CD4-positive, alpha-beta T cell treated with Interleukin-6 for 4 hours (primary cell): ENCODE data around the gene FGF19.
"Not testable (repeated sequence)": the region's sequence is repeated elsewhere in the genome, so short reads cannot be mapped to it uniquely, and the experiment has no call there.

Source experiments
- DNase-seq: peaks from one replicate; pipeline ENCODE4 v3.0.0-alpha.2; 2020; ENCODE audit warnings: mixed read lengths

FGF19 gene

DNA sequence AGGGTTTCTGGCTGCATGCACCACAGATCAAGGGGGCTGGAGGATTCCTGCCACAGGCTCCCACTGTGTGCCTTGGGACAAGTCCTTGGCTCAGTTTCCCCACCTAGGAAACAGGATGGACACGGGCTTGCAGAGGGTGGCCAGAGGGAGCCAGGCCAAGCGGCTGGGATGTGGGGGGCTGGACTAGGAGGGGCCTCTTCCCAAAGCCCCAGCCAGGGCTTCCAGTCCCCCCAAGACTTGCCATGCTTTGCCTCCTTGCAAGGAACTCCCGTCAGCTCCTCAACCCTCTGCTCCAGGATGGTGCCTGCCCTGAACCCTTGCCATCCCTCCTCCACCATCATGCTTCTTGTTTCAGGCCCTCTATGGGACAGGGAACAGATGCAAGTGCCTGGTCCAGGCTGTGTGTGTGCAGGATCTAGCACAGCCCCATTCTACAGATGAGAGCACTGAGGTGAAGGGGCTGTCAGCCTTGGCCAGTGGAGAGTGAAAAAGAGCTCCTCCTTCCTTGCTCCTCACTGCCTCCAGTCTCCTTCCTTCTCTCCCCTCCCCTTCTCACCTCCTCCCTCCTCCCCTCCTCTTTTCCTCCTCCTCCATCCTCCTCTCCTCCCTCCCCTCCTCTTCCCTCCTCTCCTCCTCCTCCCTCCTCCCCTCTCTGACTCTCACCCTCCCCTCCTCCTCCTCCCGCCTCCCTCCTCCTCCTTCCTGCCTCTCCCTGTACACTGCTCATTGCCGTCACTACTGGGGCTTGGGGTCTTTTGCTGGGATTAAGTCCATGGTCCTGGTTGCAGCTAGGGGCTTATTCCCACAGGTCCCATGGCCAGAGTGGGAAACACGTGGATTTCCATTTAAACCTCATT is 13.3 kb upstream of the FGF19 start:
- DNase-seq: no peak

- no peak for DNase-seq
Measured at GRCh38 chr11:69716099-69716498, 12.3 kb upstream of the FGF19 start.

DNA sequence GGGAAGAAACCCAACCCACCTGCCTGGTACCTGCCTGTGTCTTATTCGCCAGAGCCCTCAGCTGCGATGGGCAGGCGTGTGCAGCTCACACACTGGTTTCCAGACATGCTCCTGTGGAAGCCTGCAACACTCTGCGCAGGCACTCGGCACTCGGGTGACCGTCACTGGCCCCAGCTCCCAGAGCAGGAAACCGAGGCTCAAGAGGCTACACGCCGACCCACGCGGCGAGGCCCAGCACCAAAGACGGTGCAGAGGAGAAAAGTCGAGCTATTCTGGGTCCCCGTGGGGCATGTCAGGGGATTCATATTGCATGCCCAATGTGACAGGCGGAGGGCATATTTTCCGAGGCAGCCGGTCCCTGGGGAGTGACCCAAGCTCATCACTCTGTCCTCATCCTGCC is 11.6 kb upstream of the FGF19 start:
- DNase-seq: no peak

GRCh38 chr11:69711822-69712801 is 8.3 kb upstream of the FGF19 start:
- peak; percentile 39 for DNase-seq

GRCh38 chr11:69708736-69709401 is 5.0 kb upstream of the FGF19 start:
- DNase-seq: no peak

GRCh38 chr11:69707176-69707575 is 3.4 kb upstream of the FGF19 start:
- DNase-seq: no peak

GRCh38 chr11:69705901-69706787 is 2.3 kb upstream of the FGF19 start:
- DNase-seq: no peak

DNA sequence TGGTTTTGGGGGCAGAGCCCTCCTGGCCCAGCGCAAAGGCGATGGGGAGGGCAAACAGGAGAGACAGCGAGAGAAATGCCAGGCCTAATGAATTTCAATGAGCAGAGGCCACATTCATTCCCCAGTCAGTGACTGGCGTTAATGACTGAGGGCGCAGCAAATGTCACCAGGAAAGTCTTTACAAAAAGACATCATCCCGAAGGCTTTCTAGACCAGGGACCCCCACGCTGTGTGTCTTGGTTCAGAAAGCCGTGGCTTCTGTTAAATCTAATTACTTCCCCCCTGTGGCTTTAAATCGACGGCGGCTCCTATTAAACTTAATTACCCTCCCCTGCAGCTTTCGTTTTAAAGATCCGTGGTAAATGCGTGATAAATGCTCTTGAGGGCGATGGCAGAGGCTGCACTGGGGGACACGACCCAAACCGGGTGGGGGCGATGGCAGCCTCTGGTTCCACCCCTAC is 1.6 kb upstream of the FGF19 start:
- DNase-seq: no peak

GRCh38 chr11:69704508-69705253 is 859 bp upstream of the FGF19 start:
- no peak for DNase-seq

GRCh38 chr11:69703453-69703767 is 412 bp downstream of the FGF19 start:
- DNase-seq: no peak

DNA sequence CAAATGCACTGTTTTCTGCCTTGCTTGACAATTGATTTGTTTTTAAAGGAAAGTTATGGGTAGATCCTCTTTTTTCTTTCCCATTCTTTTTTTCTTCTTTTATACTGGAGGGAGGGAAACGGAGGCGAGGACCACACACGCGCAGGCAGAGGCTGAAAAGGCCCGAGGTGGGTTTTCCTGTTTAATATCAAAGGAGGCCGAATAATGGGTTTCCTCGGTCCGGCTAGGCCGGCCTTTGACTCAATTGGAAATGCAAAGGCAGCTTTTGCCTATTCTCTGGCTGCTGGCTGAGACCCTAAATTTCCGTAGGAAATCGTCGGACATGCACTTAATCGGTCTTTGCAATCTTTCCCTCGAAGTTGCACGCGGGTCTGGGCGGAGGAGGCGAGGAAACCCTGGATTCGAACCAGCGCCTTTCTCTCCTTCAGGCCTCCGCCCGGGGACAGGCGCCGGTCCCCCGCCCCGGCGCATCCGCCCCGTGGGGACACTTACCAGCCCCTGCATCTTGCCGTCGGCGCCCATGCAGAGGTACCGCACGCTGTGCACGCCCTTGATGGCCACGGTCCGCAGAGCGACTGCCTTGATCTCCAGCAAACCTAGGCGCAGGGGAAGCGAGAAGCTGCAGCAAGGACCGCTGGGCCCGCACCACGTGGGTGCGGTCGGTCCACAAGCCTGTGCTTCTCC is 911 bp downstream of the FGF19 start:
- no peak for DNase-seq

DNA sequence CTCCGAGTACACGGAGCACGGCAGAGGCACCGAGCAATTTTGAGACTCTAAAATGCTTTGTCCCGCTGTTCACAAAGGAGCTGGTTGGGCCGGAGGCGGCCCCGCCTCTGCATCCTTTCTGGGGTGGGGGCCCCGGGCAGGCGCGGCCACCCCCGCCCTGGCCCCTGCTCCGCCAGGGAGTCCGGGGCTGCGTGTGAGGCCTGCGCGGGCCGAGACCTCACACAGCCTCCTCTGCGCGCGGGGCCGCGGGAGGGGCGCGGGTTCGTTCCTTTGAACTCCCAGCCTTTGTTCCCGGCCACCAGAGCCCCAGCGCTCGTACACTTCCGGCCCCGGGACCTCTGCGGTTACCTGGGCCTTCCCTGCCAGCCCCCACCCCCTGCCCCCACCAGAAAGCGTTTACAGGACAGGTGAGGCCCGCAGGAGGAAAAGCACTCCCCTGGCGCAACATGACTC is 1.6 kb downstream of the FGF19 start:
- DNase-seq: no peak

GRCh38 chr11:69700278-69701140 is 3.3 kb downstream of the FGF19 start:
- no peak for DNase-seq

GRCh38 chr11:69699213-69699612 is 4.6 kb downstream of the FGF19 start:
- DNase-seq: no peak

GRCh38 chr11:69698362-69698761 is 5.5 kb downstream of the FGF19 start:
- DNase-seq: no peak

- no peak for DNase-seq
Measured at GRCh38 chr11:69697861-69698260, 6.0 kb downstream of the FGF19 start.

GRCh38 chr11:69697469-69697843 is 6.4 kb downstream of the FGF19 start:
- no peak for DNase-seq

DNA sequence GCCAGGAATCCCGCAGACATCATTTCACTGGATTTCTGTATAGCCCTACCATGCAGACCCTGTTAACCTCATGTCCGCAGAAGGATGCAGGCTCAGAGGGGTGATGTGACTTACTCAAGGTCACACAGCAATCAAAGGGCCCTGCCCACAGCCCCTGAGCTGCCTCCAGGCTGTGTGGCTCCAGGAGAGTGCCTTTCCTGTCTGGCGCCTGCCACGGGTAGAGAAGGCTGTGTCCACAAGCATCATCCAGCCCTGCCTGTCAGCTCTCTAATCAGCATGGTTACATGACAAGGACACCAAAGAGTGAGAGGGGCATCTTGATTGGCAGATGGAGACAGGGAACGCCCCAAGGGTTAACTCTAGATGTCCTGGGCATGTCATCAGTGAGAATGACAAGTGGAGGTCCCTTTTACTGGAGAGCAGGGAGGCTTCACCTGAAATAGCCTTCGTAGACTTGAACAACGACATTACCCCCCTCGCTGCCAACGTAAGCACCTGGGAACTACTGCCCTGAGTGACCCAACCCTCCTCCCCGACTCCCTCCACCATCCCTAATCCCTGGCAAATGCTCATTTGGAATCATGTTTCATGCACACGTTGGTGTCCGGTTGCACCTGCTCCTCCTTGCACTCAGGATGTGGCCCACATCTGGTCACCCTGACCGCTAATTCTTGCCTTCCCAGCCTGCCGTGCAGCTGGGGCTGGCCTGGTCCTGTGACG is 6.9 kb downstream of the FGF19 start:
- DNase-seq: no peak

- not testable (repeated sequence) for DNase-seq
Measured at GRCh38 chr11:69695995-69696394, 7.8 kb downstream of the FGF19 start.
